Cardiac muscle cell (in vitro differentiated cells and primary cell): ENCODE data around the gene CNOT9. TPM values are rescaled to one million over a fixed set of nuclear protein-coding genes. Genes with fewer than 3 reads are reported as not detected.

Experiments used
- DNase-seq, 2 donors: peaks; one replicate each; pipeline versions ENCODE4 v3.0.0 to v3.0.0-alpha.2; 2010 to 2017; ENCODE audit warnings: low read depth in 1 of 2, low spot score in 1 of 2
- H3K27ac ChIP-seq: fragments of 200-600 bp; sonication (generic); 2 replicates; pipeline ENCODE4 v1.5.1; 2016
- H3K27me3 ChIP-seq: fragments of 200-600 bp; sonication (generic); 2 replicates; pipeline ENCODE4 v1.6.0; 2016; ENCODE audit warnings: control low read depth
- H3K36me3 ChIP-seq: fragments of 200-600 bp; sonication (generic); 2 replicates; pipeline ENCODE4 v1.5.1; 2016; ENCODE audit warnings: control low read depth
- H3K4me1 ChIP-seq: fragments of 200-600 bp; sonication (generic); 2 replicates; pipeline ENCODE4 v1.8.1; 2017; ENCODE audit warnings: low read depth, mild to moderate bottlenecking, mixed run types
- H3K4me3 ChIP-seq: fragments of 200-600 bp; sonication (generic); 2 replicates; pipeline ENCODE4 v1.5.1; 2016; ENCODE audit warnings: mild to moderate bottlenecking
- H3K9me3 ChIP-seq: fragments of 200-600 bp; sonication (generic); 2 replicates; pipeline ENCODE4 v1.5.1; 2017; ENCODE audit warnings: low read depth, mild to moderate bottlenecking, control low read depth
- CTCF ChIP-seq: IDR thresholded peaks from 2 replicates; pipeline ENCODE4 v1.5.1; 2012; ENCODE audit warnings: low read depth, mild to moderate bottlenecking, low read length
- polyA plus RNA-seq: library from polyadenylated mRNA; unstranded; fragments of >200 nt; fragmentation: Nextera tagmentation; extraction: Ambion mirVana; gene quantifications from 2 replicates; pipeline ENCODE4 v1.2.1, GENCODE V29; 2016
- total RNA-seq: library from RNA; depleted of rRNA; stranded (reverse); fragments of >200 nt; gene quantifications from 2 replicates; pipeline ENCODE4 v1.2.3, GENCODE V29; 2016

The CNOT9 gene
- total and polyA plus RNA-seq, 2 experiments from 2014 or later: 16.6 to 32.0 TPM

- peaks cover 13% of the 10 kb centered on the region for H3K4me1 ChIP-seq
- H3K27ac ChIP-seq: peak overlapping the region; percentile 89
- H3K27me3 ChIP-seq: no peaks in the 10 kb centered on the region
- no peak for TF ChIP-seq CTCF
- H3K9me3 ChIP-seq: no peaks in the 10 kb centered on the region
- H3K36me3 ChIP-seq: peaks cover 3% of the 10 kb centered on the region
- peak; percentile 61 to 80 for DNase-seq
- H3K4me3 ChIP-seq: peak overlapping the region; percentile 60
Observed at GRCh38 chr2:218569038-218569431, 396 bp downstream of the CNOT9 start.

- DNase-seq: peak; percentile 2 to 55
Observed at GRCh38 chr2:218569661-218570500, 1.2 kb downstream of the CNOT9 start.

GRCh38 chr2:218570850-218571249 lies 2.2 kb downstream of the CNOT9 start:
- Histone ChIP-seq H3K4me1 (peaks cover 13% of the 10 kb centered on the region), H3K27ac (peak overlapping the region; percentile 89), H3K27me3 (no peaks in the 10 kb centered on the region), H3K9me3 (no peaks in the 10 kb centered on the region), H3K36me3 (no peaks in the 10 kb centered on the region), H3K4me3 (no peak overlapping the region)
- no peak for TF ChIP-seq CTCF
- DNase-seq: peak in 1 of 2 donors; percentile 10

More at GRCh38 chr2:218569661-218570500, 1.2 kb downstream of the CNOT9 start:
- peak overlapping the region; percentile 89 for H3K27ac ChIP-seq
- H3K9me3 ChIP-seq: no peaks in the 10 kb centered on the region
- peak overlapping the region; percentile 60 for H3K4me3 ChIP-seq
- H3K4me1 ChIP-seq: peaks cover 13% of the 10 kb centered on the region
- no peak for TF ChIP-seq CTCF
- H3K36me3 ChIP-seq: peaks cover 3% of the 10 kb centered on the region
- no peaks in the 10 kb centered on the region for H3K27me3 ChIP-seq

GRCh38 chr2:218576854-218577253 lies 8.2 kb downstream of the CNOT9 start:
- no peak for TF ChIP-seq CTCF
- Histone ChIP-seq H3K9me3 (no peaks in the 10 kb centered on the region), H3K27me3 (no peaks in the 10 kb centered on the region), H3K4me1 (peaks cover 13% of the 10 kb centered on the region), H3K27ac (peak overlapping the region; percentile 91), H3K4me3 (no peak overlapping the region), H3K36me3 (no peaks in the 10 kb centered on the region)
- DNase-seq: no peak

- H3K4me1 ChIP-seq: peaks cover 13% of the 10 kb centered on the region
- H3K27ac ChIP-seq: peak overlapping the region; percentile 91
- H3K9me3 ChIP-seq: no peaks in the 10 kb centered on the region
- peaks cover 4% of the 10 kb centered on the region for H3K36me3 ChIP-seq
- TF ChIP-seq CTCF: no peak
- no peaks in the 10 kb centered on the region for H3K27me3 ChIP-seq
- no peak overlapping the region for H3K4me3 ChIP-seq
- peak in 1 of 2 donors; percentile 12 for DNase-seq
Observed at GRCh38 chr2:218577482-218578220, 9.0 kb downstream of the CNOT9 start.
